ENCODE measurements around the gene TXNDC17.

DNA sequence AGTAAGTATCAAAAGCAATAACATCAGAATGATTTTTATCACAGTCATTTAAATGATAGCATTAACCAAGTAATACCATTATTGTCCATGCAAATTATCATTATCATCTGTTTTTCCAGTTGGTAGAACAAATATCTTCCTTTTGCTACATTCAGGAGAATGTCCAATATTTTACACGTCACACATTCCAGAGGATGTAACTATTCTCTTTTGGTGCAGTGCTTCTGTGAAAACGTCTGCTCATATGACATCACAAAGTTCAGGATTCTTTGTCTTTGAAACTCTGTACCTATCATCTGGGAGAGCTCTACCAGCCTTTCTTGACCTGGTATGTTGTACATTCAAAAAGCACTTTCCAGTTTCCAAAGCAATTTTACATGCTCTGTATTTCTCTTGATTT is 44.3 kb upstream of the TXNDC17 start:
- TF ChIP-seq CTCF (IDR thresholded peaks at IDR 0.05) (no peak), POLR2A (IDR thresholded peaks at IDR 0.05) (no peak)
